Right kidney (tissue), 1 donor: Measurements from ENCODE around the gene NRXN2.

Experiments
- DNase-seq: peaks from one replicate; pipeline ENCODE4 v3.0.0-alpha.2; 2016

The NRXN2 gene

DNA sequence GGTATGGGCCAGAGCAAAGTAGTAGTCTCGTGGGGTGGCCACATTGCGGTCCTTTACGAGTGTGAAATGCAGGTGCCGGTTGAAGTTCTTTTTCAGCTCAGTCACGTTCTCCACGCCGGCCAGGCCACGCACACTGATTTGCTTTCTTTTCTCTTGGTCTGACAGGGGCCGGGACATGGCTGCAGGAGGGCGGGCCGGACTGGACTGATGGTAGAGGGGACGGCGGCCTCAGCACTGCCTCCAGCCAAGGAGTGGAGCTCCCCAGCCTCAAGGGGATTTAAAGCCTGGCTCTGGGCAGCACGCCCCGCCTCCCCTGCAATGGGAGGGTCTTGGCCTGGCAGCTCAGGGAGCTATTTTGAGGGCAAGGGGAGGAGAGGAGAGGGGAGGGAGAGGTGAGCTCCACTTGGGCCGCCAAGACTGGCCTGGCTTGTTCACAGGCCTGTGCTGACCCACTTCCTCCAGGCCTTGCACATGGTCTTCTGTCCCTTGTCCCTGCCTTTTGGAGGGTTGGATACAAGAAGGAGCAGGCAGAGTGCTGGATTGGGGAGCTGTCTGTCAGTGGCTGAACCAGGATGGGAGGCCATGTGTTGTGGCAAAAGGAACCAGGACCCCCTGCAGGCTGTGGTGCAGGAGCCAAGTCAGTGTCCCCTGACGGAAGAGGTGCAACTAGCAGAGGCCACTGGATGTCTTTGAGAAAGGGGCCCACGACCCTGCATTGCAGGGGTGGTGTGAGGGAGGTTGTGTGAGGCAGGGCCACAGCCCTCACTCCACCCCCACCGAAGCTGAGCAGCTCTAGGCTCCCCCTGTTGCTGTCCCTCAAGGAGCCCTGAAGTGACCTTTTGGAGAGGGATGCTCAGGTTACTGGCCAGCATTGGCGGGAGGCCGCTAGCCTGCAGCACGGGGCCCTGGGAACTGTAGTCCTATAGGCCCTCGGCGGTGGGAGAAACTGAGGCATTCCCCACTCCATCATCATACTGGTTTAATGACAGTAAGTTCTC, 37.0 kb upstream of the NRXN2 start, which contains the start of gene PYGM:
TSS of gene PYGM (minus strand) at position 253 of the 998 bp plus-strand sequence. CDS start at position 177, 76 bp downstream.
- DNase-seq = peak; percentile 61

DNA sequence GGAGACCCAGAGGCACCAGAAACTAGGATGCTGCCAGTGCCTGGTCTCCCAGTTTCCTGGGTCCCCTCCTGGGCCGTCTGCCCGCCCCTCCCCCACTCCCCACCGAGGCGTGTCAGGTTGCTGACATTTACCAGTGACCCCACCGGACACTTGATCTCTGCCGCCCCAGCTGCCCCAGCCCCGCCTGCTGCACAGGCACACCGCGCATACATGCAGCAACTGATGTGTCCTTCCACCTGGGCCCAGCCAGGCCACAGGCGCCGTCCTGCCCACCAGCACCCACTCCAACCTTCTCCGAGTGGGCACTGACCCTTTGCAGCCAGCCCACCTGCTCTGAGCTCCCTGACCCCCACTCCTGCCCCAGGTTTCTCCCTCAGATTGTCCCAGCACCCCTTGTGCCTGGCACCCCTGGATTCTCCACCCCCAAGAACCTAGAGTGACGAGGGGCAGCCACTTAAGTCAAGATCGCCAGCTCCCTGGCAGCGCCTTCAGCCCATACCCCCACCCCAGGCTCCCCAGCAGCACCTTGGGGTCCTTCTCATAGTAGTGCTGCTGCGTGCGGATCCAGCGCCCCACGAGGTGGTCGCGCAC, 36.2 kb upstream of the NRXN2 start:
- no peak for DNase-seq

DNA sequence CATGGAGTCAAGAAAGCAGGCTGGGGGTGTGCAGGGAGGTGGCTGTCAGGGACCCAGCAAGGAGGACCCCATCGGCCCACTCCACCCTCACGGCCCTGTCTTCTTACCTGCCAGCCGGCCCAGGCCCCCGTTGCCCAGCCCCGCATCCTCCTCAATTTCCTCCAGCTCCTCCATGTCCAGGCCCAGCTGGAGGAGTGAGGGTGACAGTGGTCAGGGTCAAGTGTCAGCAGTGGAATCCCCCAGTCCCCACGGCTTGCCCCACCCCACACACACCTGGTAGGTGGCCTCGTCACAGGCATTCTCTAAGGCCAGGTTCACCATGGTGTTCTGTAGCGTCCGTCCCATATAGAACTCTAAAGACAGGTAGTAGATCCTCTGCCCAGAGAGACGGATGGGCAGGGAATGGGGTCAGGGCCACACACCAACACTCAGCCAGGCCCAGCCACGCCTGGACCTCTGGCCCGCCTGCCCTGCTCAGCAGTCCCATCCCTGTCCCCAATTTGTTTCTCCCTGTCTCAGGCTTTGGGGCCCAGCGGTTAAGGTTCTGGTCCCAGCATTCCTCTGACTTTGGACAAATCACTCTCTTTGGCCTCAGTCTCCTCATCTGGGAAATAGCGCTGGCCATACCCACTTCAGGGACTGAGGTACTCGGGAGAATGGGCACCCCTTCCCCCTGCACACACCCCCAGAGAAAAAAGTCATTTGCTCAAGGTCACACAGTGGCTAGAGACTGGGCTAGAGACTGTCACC, 35.5 kb upstream of the NRXN2 start:
- no peak for DNase-seq

DNA sequence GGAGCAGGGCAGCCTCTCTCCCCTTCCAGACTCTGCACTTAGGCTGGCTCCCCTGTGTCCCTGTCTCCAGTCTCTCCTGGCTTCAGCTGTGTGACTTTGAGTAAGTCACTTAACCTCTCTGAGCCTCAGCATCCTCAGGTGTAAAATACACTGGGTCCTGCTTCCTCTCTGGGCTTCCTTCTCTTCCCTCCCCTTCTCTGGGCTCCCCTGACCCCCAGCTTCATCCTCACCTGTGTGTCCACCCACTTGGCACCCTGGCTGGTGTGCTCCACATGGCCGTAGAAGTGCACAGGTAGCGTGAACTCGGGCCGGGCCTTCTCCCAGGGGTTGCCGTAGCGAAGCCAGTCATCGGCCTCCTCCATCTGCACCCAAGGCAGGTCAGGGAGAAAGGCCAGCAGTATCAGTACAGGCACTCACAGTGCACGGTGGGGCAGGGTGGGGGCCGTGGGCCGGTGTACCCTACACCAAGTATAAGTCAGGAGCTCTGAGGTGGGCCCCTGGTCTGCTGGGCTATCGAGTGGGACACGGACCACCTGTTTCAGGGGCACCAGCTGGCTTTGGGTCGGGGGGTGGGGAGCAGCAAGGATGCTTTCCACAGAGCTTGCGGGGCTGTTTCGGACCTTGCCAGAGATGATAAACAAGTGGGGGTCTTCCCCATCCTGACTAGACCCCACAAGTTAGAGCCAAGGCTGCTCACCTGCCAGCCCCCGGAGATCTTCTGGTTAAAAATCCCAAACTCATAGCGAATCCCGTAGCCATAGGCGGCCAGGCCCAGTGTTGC, 34.7 kb upstream of the NRXN2 start:
- DNase-seq = no peak

DNA sequence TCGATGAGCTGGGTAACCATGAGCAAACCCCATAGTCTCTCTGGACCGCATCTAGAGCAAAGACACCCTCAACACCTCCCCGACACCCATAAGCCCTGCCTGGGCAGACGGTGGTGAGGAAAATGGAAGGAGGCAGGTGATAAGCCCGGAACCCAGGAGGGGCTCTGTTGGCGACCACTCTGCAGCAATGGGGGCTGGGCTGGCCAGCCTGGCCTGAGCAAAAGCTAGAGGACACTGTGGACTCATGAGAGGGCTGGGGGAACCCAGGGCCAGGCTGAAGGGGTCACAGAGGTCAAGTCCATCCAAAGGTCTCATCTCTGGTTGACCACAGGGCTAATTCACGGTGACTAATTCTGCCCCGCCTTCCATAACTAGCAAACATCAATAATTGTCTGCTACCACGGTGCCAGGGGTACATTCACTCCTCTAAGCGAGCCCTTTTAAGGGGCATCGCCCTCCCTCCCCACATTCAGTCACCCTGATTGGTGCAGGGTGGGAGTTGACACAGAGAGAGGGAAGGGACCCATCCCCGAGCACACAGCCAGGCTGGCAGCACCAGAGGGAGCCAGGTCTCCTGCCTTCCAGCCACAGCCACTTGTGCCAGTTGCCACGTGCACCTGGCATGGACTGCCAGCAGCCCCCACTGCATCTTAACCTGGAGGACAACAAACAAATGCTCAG, 32.8 kb upstream of the NRXN2 start:
- DNase-seq = no peak

DNA sequence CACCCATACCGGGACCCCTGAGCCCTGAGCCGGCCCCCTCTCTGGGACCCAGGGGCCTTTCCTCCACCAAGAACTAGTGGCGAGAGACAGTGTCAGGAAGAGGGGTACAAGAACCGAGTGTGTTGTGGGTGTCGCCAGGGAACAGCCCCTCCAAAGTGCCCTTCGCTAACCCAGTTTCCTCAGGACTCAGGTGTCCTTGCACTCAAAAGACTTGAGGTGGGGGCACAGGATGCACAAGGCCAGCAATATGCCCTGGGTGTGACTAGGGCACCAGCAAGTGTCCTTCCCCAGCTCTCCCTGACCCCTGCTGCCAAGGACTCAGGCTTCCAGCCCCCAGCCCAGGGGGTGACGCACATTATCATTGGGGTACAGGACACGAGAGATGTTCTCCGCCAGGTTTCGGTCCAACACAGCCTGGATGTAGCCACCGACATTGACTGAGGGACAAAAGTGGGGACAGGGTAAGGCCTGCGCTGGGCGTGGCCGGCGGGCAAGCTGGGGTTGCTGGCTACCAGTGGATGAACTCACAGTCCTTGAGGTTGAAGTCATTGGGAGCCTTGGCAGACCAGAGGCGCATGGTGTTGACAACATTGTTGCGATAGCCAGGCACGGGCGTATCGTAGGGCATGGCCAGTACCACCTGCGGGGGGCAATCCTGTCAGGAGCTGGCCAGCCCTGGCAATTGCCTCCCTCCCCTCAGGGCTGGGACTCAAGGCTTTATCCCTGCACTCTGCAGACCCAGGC, 32.1 kb upstream of the NRXN2 start:
- no peak for DNase-seq

DNA sequence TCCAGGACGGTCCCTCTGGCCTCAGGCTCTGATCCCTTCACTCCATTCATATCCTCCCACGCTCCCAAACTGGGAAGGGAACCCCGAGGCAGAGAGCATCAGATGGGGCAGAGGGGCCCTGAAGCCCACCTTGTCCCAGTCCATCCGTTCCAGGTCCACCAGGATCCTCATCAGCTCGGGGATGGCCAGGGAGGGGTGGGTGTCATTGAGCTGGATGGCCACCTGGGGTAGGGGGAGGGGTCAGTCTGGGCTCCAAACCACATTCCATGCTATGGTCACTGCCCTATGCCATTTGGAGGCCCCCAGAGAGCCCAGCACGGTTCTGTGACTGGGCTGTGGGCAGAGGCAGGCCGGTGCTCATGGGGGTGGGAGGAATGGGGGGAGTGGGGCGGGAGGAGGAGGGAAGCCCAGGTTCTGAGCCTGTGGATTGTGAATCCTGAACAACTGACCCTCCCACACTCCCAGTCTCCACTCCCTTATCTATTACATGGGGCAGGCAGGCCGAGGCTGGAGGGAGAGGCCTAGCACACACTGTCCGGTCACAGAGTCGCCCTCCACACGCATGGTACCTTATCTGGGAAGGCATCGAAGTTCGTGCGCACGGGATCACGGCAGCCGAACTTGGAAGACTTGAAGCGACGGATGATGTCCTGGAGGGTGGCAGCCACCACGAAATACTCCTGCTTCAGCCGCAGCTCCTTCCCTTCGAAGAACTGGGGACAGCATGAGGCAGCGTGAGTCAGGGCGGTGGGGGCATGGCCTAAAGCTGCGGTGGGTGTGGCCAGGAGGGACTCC, 31.3 kb upstream of the NRXN2 start:
- DNase-seq = no peak

DNA sequence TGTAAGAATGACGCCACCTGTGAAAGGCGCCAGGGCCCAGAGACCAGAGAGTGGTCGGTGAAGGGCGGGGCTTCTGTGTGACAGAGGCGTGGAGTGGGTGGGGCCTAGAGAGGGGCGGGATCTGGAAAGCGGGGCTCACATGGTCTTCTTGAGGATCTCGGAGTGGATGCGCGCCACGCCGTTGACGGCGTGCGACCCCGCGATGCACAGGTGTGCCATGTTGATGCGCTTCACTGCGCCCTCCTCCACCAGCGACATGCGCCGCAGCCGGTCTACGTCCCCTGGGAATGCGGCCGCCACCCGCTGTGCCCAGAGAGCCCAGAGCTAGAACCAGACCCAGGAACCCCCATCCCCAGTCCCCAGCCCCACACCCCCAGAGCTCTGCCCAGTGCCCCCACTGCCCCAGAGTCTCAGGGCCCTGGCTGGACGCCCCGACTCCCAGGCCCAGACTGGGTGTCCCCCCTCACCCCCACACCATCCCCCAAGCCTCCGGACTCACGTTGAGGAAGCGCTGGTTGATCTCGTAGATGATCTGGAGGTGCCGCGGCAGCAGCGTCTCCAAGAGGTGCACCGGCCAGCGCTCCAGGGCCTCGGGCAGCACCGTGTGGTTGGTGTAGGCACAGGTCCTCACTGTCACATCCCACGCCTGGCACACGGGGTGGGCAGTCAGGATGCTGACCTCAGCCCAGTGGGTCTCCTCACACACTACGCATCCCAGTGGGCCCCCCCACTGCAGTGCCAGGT, 30.6 kb upstream of the NRXN2 start:
- DNase-seq = no peak

DNA sequence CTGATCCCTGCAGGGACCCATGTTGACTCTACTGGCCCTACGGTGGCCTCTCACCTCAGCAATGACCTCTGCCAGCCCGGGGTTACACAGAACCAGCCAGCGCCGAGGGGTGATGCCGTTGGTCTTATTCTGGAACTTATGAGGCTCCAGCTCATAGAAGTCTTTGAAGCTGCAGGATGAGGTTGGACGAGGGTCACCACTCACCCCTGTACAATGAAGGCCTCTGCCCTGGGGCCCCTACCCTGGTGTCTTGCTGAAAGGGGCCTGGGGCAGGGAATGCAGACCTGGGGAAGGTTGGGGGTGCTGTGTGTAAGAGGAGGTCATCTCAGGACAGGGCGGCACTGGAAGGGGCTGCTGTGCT, 30.0 kb upstream of the NRXN2 start:
- DNase-seq = no peak

DNA sequence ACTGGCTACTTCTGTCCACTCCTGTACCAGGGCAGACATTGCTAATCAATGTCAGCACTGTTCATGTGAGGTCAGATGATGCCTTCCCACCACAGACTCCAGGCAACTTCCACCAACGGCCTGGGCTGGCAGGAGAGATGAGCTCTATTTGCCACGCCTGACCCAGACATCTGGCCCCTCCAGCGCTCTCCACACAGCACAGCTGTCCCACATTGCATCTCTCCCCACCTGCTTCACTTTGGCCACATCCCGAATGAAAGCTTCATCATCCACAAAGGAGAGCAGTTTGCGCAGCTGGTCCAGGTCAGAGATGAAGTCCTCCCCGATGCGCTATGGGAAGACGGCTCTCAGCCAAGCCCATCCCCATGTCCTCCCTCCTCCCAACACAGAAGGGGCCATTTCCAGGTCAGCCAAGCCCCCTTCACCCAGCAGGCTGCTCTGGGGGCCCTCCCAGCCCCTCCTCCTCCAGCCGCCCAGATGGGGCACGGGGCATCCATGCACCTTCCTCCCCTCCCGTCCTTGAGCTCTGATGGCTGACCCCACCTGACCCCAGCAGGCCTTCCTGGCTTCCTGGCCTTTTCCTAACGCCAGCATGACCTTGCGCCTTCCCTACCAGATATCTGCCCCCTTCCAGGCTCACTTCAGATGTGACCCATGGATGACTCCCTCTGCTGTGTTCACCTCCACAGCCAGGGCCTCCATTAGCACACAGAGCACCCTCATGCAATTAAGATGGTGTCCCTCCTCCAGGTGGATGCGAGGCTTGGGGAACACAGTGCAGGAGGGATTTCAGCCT, 29.4 kb upstream of the NRXN2 start:
- DNase-seq = no peak

DNA sequence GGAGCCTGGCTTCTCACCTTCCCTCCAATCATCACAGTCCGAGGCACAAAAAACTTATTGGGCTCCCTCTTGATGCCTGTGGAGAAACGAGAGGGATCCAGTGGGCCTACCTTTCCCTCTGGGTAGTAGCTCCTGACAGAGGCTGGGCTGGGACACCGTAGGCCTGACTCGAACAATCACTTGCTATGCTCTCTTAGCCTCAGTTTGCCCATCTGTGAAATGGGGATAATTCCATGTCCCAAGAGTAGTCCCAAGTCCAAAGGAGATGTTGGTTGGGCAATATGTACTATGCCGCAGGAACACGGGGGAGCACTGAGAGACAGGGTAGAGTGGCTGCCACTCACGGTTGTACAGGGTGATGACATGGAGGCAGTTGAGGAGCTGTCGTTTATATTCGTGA, 28.6 kb upstream of the NRXN2 start:
- no peak for DNase-seq

DNA sequence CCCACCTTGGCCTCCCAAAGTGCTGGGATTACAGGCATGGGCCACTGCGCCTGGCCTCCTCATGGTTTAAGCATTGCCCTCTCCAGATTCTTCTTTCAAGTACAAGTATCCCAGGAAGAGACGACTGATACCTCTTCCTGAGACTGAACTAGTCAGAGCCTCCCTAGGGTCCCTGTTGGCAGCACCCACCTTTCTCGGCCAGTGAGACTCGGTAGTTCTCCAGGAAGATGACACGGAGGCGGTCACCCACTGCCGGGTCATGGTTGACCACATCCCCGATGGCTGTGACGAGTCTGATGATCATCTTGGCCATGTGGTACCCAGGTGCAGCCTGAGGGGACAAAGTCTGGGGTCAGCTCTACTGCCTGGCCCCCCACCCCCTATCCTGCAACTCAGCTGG, 28.1 kb upstream of the NRXN2 start:
- DNase-seq = no peak

DNA sequence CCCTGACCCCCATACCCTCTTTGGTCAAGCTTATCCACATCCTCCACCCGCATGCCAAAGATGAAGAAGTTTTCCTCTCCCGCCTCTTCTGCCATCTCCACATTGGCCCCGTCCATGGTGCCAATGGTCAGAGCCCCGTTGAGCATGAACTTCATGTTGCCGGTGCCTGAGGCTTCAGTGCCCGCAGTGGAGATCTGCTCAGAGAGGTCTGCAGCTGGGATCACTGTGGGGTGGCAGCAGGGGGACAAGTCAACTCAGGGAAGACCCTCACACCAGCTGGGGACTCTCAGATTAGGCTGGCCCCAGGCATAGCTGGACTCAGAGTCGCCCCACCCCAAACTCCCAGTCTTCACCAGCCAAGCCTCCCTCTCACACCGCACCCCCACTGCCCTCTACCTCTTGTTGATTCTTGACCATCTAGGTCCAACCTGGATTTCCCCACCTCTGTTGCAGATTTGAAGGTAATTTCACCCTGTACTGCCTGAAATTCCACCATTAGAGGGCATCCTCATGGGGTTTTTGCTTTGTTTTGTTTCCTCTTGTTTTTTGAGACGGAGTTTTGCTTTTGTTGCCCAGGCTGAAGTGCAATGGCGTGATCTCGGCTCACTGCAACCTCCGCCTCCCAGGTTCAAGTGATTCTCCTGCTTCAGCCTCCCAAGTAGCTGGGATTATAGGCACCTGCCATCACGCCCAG, 27.5 kb upstream of the NRXN2 start:
- no peak for DNase-seq

DNA sequence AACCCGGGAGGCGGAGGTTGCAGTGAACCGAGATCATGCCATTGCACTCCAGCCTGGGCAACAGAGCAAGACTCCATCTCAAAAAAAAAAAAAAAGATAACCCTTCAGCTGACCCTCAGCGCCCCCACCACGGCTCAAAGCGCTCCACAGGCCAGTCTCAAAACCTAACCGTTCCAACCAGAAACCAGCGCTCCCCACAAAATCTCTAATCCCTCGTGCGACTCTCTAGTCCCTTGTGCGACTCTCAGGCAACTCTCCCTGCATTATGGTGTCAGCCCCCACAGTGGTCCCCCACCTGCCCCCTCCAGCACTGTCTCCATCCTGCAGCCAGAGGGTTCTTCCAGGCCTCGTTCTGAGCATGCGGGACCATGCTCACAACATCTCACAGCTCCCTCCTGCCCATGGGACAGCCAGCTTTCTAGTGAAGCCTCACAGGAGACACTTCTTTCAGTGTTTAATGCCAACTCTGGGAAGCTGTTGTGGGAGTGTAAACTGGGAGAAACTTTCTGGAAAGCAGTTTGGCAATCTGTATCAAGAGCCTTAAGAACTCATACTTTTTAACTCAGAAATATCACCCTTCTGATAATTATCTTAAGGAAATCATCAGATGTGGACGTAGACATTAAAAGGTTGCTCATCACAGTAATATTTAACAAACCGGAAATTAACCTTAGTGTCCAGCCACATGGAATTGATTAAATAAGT, 25.1 kb upstream of the NRXN2 start:
- DNase-seq = no peak

DNA sequence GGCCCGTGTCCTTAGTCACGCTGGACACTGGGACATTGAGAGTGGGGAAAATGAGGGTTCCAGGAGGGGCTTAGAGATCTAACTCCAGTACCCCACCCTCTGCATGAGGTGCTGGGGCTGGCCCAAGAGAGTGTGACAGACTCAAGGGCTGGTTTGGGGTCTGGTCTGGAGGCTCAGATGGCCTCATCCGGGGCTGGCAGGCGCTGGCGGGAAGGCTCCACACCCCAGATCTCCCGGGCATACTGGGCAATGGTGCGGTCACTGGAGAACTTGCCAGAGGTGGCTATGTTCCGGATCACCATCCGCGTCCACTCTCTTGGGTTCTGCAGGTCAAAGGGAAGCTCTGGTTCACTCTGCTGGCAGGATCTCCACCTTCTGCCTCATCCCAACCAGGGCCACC, 23.5 kb upstream of the NRXN2 start:
- no peak for DNase-seq

DNA sequence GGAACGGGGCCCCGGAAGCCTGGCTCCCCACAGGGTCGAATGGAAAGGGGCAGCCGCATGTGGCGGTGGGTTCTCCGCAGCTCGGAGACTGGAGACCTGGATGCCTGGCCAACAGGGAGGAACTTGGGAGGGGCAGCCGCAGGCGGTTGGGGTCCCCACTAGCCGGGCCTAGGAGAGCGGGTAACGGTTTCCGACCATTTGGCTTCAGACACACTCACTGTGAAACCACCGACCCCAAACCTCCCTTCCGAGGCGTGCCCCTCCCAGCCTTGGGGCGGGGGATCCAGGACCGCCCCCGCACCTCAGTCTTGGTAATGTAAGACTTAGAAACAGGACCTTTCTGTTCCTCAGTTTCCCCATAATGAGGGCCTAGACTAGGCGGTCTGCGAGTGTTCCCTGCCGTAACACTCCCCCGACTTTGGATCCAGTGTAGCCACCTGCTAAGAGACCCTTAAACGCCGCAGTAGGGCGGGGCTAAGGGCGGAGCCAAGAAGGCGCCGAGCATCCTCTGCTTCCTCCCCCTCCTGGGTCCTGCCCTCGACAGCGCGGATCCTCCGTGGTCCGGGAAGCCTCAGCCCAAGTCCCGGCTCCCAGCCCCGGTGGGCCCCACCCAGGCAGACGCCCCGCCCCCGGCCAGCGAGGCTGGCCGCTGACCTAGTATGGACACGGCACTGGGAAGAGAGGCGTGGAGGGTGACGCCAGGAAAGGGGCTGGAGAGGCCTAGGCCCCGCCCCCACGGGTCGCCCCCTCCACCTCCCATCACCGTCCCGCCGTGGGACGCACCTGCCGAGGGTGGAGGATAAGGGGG, 22.7 kb upstream of the NRXN2 start:
- peak; percentile 63 for DNase-seq
